CD14-positive monocyte (primary cell): ENCODE data around the gene IL19. TPM values are rescaled to one million over a fixed set of nuclear protein-coding genes. Genes with fewer than 3 reads are reported as not detected.

Experiments
- DNase-seq, 3 donors: peaks; one replicate each; pipeline ENCODE4 v3.0.0-alpha.2; 2011 to 2022
- H2AFZ ChIP-seq: 2 replicates; pipeline ENCODE4 v1.6.0; 2012; ENCODE audit warnings: mild to moderate bottlenecking, low read depth, low read length, inconsistent platforms; ENCODE audit not compliant: insufficient read depth, poor library complexity, severe bottlenecking
- H3K27ac ChIP-seq, 2 donors: 1 replicate in 1 of 2; 2 replicates in 1 of 2; pipeline ENCODE4 v1.5.1; 2012 to 2013; ENCODE audit warnings: low read length in 2 of 2, control low read depth in 1 of 2, inconsistent platforms in 1 of 2, low read depth in 1 of 2, mild to moderate bottlenecking in 1 of 2
- H3K27me3 ChIP-seq, 2 donors: one replicate each; pipeline versions ENCODE4 v1.6.0 to v1.6.1; 2011 to 2013; ENCODE audit warnings: low read length in 2 of 2; ENCODE audit not compliant: control insufficient read depth in 2 of 2, insufficient read depth in 2 of 2
- H3K36me3 ChIP-seq, 2 donors: replicated peaks in 1 of 2; 1 replicate in 1 of 2; 2 replicates in 1 of 2; pipeline versions ENCODE4 v1.5.1 to v1.6.1; 2012 to 2013; ENCODE audit warnings: low read length in 2 of 2, control low read depth in 1 of 2, inconsistent platforms in 1 of 2, mild to moderate bottlenecking in 1 of 2; ENCODE audit not compliant: insufficient read depth in 2 of 2, control insufficient read depth in 1 of 2
- H3K4me1 ChIP-seq, 2 donors: 1 replicate in 1 of 2; 2 replicates in 1 of 2; pipeline versions ENCODE4 v1.5.1 to v1.6.1; 2012 to 2013; ENCODE audit warnings: low read length in 2 of 2, control low read depth in 1 of 2, inconsistent platforms in 1 of 2, mild to moderate bottlenecking in 1 of 2, moderate library complexity in 1 of 2; ENCODE audit not compliant: insufficient read depth in 2 of 2, control insufficient read depth in 1 of 2
- H3K4me2 ChIP-seq: replicated peaks from 2 replicates; pipeline ENCODE3; 2012; ENCODE audit warnings: low read length, moderate library complexity, mild to moderate bottlenecking; ENCODE audit not compliant: poor library complexity, severe bottlenecking; ENCODE audit errors: extremely low read depth
- H3K4me3 ChIP-seq, 3 experiments: fragments of 200-600 bp in 1 of 3; sonication (generic) in 1 of 3; replicated peaks in 1 of 3; 1 replicate in 2 of 3; 2 replicates in 1 of 3; pipeline ENCODE4 v1.5.1; 2011 to 2013; ENCODE audit warnings: low read length in 3 of 3, mild to moderate bottlenecking in 3 of 3, control low read depth in 2 of 3, low read depth in 2 of 3, inconsistent platforms in 1 of 3, moderate library complexity in 1 of 3
- H3K79me2 ChIP-seq: 2 replicates; pipeline ENCODE4 v1.6.0; 2012; ENCODE audit warnings: mild to moderate bottlenecking, control low read depth, inconsistent platforms, low read length, moderate library complexity; ENCODE audit not compliant: insufficient read depth
- H3K9ac ChIP-seq: 2 replicates; pipeline ENCODE4 v1.6.0; 2017; ENCODE audit warnings: low read length, mild to moderate bottlenecking; ENCODE audit not compliant: insufficient read depth, poor library complexity, severe bottlenecking
- H3K9me3 ChIP-seq, 2 donors: replicated peaks in 1 of 2; 1 replicate in 1 of 2; 2 replicates in 1 of 2; pipeline versions ENCODE4 v1.5.1 to v1.6.1; 2012 to 2013; ENCODE audit warnings: low read length in 2 of 2, control low read depth in 1 of 2; ENCODE audit not compliant: control insufficient read depth in 1 of 2, insufficient read depth in 1 of 2
- H4K20me1 ChIP-seq: 2 replicates; pipeline ENCODE4 v1.6.0; 2012; ENCODE audit warnings: mild to moderate bottlenecking, low read length, control low read depth, moderate library complexity; ENCODE audit not compliant: insufficient read depth
- H3K27ac Mint-ChIP-seq, 7 donors: one replicate each; pipeline ENCODE4 v1.8.0; 2020; ENCODE audit warnings: mild to moderate bottlenecking in 7 of 7, mixed read lengths in 7 of 7, moderate library complexity in 6 of 7, inconsistent platforms in 2 of 7
- H3K27me3 Mint-ChIP-seq, 3 donors: one replicate each; pipeline ENCODE4 v1.8.0; 2021 to 2022; ENCODE audit warnings: low read depth in 3 of 3, mild to moderate bottlenecking in 3 of 3, mixed read lengths in 3 of 3, moderate library complexity in 3 of 3, inconsistent platforms in 1 of 3
- H3K36me3 Mint-ChIP-seq, 2 donors: one replicate each; pipeline ENCODE4 v1.8.0; 2020; ENCODE audit warnings: mixed read lengths in 2 of 2, inconsistent platforms in 1 of 2, mild to moderate bottlenecking in 1 of 2
- H3K4me1 Mint-ChIP-seq: one replicate; pipeline ENCODE4 v1.8.0; 2020; ENCODE audit warnings: mild to moderate bottlenecking, mixed read lengths
- H3K4me3 Mint-ChIP-seq, 2 donors: one replicate each; pipeline ENCODE4 v1.8.0; 2020; ENCODE audit warnings: mild to moderate bottlenecking in 2 of 2, mixed read lengths in 2 of 2, moderate library complexity in 1 of 2
- H3K9me3 Mint-ChIP-seq, 7 donors: one replicate each; pipeline ENCODE4 v1.8.0; 2020 to 2022; ENCODE audit warnings: mixed read lengths in 7 of 7, mild to moderate bottlenecking in 6 of 7, moderate library complexity in 6 of 7, inconsistent platforms in 2 of 7
- WGBS: methylation state at CpG from one replicate; pipeline ENCODE4 v1.1.5; 2013; ENCODE audit warnings: missing lambda C conversion rate; ENCODE audit not compliant: insufficient coverage; 5-methylcytosine and 5-hydroxymethylcytosine counted together
- intact Hi-C, 2 donors: fragments of 100-400 bp; cut with micrococcal nuclease; formaldehyde crosslinking; loops; one replicate each; pipeline versions ENCODE4 v1.15.0 to v1.15.1; 2023
- polyA plus RNA-seq, 3 donors: library from polyadenylated mRNA; depleted of rRNA in 1 of 3; unstranded in 2 of 3; stranded (reverse) in 1 of 3; fragments of 300-500 nt in 2 of 3; fragments of >200 nt in 1 of 3; fragmentation: Illumina TruSeq in 2 of 3; gene quantifications; 1 replicate in 2 of 3; 2 replicates in 1 of 3; pipeline ENCODE4 v1.2.3, GENCODE V29; 2012 to 2021
- TF ChIP-seq, protein P1 (sequence below): fragments of 200-600 bp; IDR thresholded peaks from one replicate; pipeline ENCODE4 v1.8.0; 2022; ENCODE audit warnings: antibody characterized with exemption, mild to moderate bottlenecking

Gene IL19
- polyA plus RNA-seq, 3 donors: 0.41 TPM; not detected in 2

DNA sequence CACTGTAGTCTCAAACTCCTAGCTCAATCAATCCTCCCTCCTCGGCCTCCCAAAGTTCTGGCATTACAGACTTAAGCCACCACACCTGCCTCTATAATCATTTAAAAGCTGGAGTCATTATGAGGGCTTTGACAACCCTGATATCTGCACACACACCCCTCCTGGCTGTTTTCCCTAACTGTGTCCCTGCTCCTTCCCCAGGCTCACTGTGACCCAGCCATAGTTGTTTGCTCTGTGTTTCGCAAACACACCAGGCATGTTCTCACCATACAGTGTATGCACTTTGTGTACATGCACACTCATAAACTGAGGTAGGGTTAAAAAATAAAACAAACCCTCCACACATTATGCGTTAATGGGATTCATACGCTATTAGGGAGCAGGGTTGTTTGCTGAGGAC lies 73.1 kb downstream of the IL19 start:
- no peak overlapping the region for H3K27ac ChIP-seq
- no peaks in the 10 kb centered on the region for H3K9me3 ChIP-seq
- Mint-ChIP-seq H3K27me3 (peaks cover 0 to 10% (median 4%) of the 10 kb centered on the region in 3 donors), H3K9me3 (no peaks in the 10 kb centered on the region), H3K4me3 (no peak overlapping the region), H3K27ac (no peak overlapping the region), H3K4me1 (no peaks in the 10 kb centered on the region), H3K36me3 (no peaks in the 10 kb centered on the region)
- H2AFZ ChIP-seq: no peak overlapping the region
- no peaks in the 10 kb centered on the region for H3K36me3 ChIP-seq
- no peak for DNase-seq
- H3K27me3 ChIP-seq: no peaks in the 10 kb centered on the region
- H3K4me3 ChIP-seq: no peak overlapping the region
- no peak overlapping the region for H3K4me2 ChIP-seq
- WGBS: 88% methylated on average over 1 of the region's 4 CpGs
- H3K79me2 ChIP-seq: no peaks in the 10 kb centered on the region
- TF ChIP-seq, protein P1, sequence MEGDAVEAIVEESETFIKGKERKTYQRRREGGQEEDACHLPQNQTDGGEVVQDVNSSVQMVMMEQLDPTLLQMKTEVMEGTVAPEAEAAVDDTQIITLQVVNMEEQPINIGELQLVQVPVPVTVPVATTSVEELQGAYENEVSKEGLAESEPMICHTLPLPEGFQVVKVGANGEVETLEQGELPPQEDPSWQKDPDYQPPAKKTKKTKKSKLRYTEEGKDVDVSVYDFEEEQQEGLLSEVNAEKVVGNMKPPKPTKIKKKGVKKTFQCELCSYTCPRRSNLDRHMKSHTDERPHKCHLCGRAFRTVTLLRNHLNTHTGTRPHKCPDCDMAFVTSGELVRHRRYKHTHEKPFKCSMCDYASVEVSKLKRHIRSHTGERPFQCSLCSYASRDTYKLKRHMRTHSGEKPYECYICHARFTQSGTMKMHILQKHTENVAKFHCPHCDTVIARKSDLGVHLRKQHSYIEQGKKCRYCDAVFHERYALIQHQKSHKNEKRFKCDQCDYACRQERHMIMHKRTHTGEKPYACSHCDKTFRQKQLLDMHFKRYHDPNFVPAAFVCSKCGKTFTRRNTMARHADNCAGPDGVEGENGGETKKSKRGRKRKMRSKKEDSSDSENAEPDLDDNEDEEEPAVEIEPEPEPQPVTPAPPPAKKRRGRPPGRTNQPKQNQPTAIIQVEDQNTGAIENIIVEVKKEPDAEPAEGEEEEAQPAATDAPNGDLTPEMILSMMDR: no peak
- H3K9ac ChIP-seq: no peak overlapping the region
- intact Hi-C loops: no loop called here
- no peaks in the 10 kb centered on the region for H4K20me1 ChIP-seq
- H3K4me1 ChIP-seq: no peaks in the 10 kb centered on the region

DNA sequence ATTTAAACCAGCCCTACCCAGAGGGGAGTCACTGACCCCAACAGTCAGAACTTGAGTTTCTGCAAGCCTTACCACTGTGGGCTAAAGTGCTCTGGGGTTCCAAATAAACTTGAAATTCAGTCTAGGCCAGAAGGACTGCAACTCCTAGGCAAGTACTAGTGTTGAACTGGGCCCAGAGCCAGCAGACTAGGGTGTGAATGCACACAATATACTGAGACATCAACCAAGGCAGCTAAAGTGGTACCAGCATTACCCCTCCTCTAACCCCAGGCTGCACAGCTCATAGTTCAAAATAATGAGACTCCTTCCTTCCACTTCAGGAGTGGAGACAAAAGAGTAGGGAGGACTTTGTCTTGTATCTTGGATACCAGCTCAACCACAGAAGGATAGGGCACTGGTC lies 75.9 kb downstream of the IL19 start:
- H3K36me3 ChIP-seq: no peaks in the 10 kb centered on the region
- no peak overlapping the region for H3K9ac ChIP-seq
- TF ChIP-seq, protein P1: no peak
- H2AFZ ChIP-seq: no peak overlapping the region
- Mint-ChIP-seq H3K9me3 (no peaks in the 10 kb centered on the region), H3K4me1 (peaks cover 3% of the 10 kb centered on the region), H3K4me3 (no peak overlapping the region), H3K27ac (no peak overlapping the region), H3K36me3 (no peaks in the 10 kb centered on the region), H3K27me3 (peaks cover 2 to 7% (median 2%) of the 10 kb centered on the region in 3 donors)
- H3K27ac ChIP-seq: no peak overlapping the region
- H3K4me1 ChIP-seq: no peaks in the 10 kb centered on the region
- intact Hi-C loops: no loop called here
- DNase-seq: no peak
- no peaks in the 10 kb centered on the region for H3K9me3 ChIP-seq
- no peaks in the 10 kb centered on the region for H3K27me3 ChIP-seq
- no peak overlapping the region for H3K4me3 ChIP-seq
- no peaks in the 10 kb centered on the region for H4K20me1 ChIP-seq
- no peak overlapping the region for H3K4me2 ChIP-seq
- H3K79me2 ChIP-seq: no peaks in the 10 kb centered on the region
